Measurements from ENCODE around the gene MED27.
"Not testable (repeated sequence)": the region's sequence is repeated elsewhere in the genome, so short reads cannot be mapped to it uniquely, and the experiment has no call there.

GRCh38 chr9:131921635-131922034 lies 158.0 kb downstream of the MED27 start:
- TF ChIP-seq POLR2A, CTCF (IDR thresholded peaks at IDR 0.05): not testable (repeated sequence)
